ENCODE results near the gene COPB2.

DNA sequence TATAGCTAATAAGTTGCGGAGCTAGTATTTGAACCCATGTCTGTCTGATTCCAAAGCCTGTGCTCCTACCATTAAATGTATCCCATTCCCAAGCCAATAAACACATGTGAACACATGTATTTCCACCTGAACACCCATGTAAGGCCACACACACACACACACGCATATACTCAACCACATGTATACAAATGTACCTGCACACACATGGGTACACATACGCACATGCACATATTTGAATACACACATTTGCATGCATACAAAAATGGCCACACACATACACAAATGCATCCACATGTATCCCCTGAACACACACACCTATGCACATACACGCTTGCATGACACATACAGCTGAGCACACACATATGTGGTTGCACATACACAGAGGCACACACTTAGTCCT, 51.0 kb downstream of the COPB2 start:
- no peak for TF ChIP-seq POLR2A (IDR thresholded peaks at IDR 0.05)
- TF ChIP-seq, protein P1, sequence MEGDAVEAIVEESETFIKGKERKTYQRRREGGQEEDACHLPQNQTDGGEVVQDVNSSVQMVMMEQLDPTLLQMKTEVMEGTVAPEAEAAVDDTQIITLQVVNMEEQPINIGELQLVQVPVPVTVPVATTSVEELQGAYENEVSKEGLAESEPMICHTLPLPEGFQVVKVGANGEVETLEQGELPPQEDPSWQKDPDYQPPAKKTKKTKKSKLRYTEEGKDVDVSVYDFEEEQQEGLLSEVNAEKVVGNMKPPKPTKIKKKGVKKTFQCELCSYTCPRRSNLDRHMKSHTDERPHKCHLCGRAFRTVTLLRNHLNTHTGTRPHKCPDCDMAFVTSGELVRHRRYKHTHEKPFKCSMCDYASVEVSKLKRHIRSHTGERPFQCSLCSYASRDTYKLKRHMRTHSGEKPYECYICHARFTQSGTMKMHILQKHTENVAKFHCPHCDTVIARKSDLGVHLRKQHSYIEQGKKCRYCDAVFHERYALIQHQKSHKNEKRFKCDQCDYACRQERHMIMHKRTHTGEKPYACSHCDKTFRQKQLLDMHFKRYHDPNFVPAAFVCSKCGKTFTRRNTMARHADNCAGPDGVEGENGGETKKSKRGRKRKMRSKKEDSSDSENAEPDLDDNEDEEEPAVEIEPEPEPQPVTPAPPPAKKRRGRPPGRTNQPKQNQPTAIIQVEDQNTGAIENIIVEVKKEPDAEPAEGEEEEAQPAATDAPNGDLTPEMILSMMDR (IDR thresholded peaks at IDR 0.05 in 4 of 5, conservative IDR thresholded peaks at IDR 0.05 in 1 of 5), result no peak

All from gastrocnemius medialis (tissue), 4 donors.